Suprapubic skin (tissue), 4 donors: Measurements from ENCODE around the gene TMEM222. TPM values are rescaled to one million over a fixed set of nuclear protein-coding genes. Genes with fewer than 3 reads are reported as not detected.
"Not testable (repeated sequence)": the region's sequence is repeated elsewhere in the genome, so short reads cannot be mapped to it uniquely, and the experiment has no call there.

Experiments used
- DNase-seq, 2 donors: peaks; one replicate each; pipeline ENCODE4 v3.0.0-alpha.2; 2019; ENCODE audit warnings: low spot score in 2 of 2
- H3K27ac ChIP-seq: fragments of 200-600 bp; sonication (generic); one replicate; pipeline ENCODE4 v1.5.1; 2019
- H3K27me3 ChIP-seq: fragments of 200-600 bp; sonication (generic); one replicate; pipeline ENCODE4 v1.5.1; 2019
- H3K36me3 ChIP-seq: fragments of 200-600 bp; sonication (generic); one replicate; pipeline ENCODE4 v1.5.1; 2019
- H3K4me1 ChIP-seq: fragments of 200-600 bp; sonication (generic); one replicate; pipeline ENCODE4 v1.5.1; 2019
- H3K4me3 ChIP-seq: fragments of 200-600 bp; sonication (generic); one replicate; pipeline ENCODE4 v1.5.1; 2019; ENCODE audit warnings: mild to moderate bottlenecking
- H3K9me3 ChIP-seq: fragments of 200-600 bp; sonication (generic); one replicate; pipeline ENCODE4 v1.5.1; 2019
- CTCF ChIP-seq, 2 donors: fragments of 200-600 bp in 1 of 2; fragments of 450-650 bp in 1 of 2; sonication (generic) in 1 of 2; IDR thresholded peaks; one replicate each; pipeline ENCODE4 v1.5.1; 2016 to 2019; ENCODE audit warnings: antibody characterized with exemption in 2 of 2, mild to moderate bottlenecking in 1 of 2, moderate library complexity in 1 of 2
- EP300 ChIP-seq: sonication (generic); formaldehyde crosslinking; IDR thresholded peaks from one replicate; pipeline ENCODE4 v1.6.1; 2017; ENCODE audit warnings: antibody characterized with exemption
- POLR2A ChIP-seq, 2 donors: fragments of 450-650 bp; IDR thresholded peaks; one replicate each; pipeline ENCODE4 v1.6.1; 2017; ENCODE audit warnings: antibody characterized with exemption in 2 of 2, mild to moderate bottlenecking in 2 of 2, moderate library complexity in 2 of 2
- POLR2AphosphoS5 ChIP-seq, 3 donors: sonication (generic); formaldehyde crosslinking; IDR thresholded peaks; one replicate each; pipeline ENCODE4 v1.6.1; 2017; ENCODE audit warnings: antibody characterized with exemption in 3 of 3
- WGBS: methylation state at CpG from one replicate; pipeline ENCODE4 v1.1.5; 2018; 5-methylcytosine and 5-hydroxymethylcytosine counted together
- total RNA-seq, 4 donors: library from RNA; depleted of rRNA; stranded (reverse); fragments of >200 nt; gene quantifications; one replicate each; pipeline ENCODE4 v1.1.0, GENCODE V29; 2016

The TMEM222 gene
- total RNA-seq, 4 donors from 2014 or later, result 19.7 to 31.8 (median 21.2) TPM

GRCh38 chr1:27383661-27384060 lies 61.7 kb downstream of the TMEM222 start:
- Histone ChIP-seq H3K4me3 (no peak overlapping the region), H3K27me3 (no peaks in the 10 kb centered on the region), H3K4me1 (peaks cover 47% of the 10 kb centered on the region), H3K36me3 (no peaks in the 10 kb centered on the region), H3K9me3 (no peaks in the 10 kb centered on the region), H3K27ac (no peak overlapping the region)
- DNase-seq, result peak in 1 of 2 donors; percentile 57
- 82% methylated on average over 13 of the region's 13 CpGs for WGBS
- TF ChIP-seq EP300 (no peak), POLR2A (IDR thresholded peaks at IDR 0.05) (no peak), CTCF (IDR thresholded peaks at IDR 0.05) (no peak), POLR2AphosphoS5 (IDR thresholded peaks at IDR 0.05) (no peak)

GRCh38 chr1:27384797-27385196 lies 62.8 kb downstream of the TMEM222 start:
- not testable (repeated sequence) for H3K27ac ChIP-seq, H3K36me3 ChIP-seq, H3K27me3 ChIP-seq, H3K4me3 ChIP-seq, DNase-seq, H3K9me3 ChIP-seq
- H3K4me1 ChIP-seq, result peaks cover 37% of the 10 kb centered on the region
- WGBS, result 96% methylated on average over 3 of the region's 3 CpGs

Other genes with a start within 250 kb of the TMEM222 start
- gene SLC9A1, start 167.0 kb upstream of the TMEM222 start, total RNA-seq, result 10 to 100 TPM; 18.1 to 28.1 (median 25.2) TPM
- gene WDTC1, start 87.5 kb upstream of the TMEM222 start, total RNA-seq, result 10 to 100 TPM; 59.6 to 69.7 (median 64.5) TPM
- gene SYTL1, start 19.9 kb downstream of the TMEM222 start, total RNA-seq, result 100 to 1,000 TPM; 142 to 176 (median 168) TPM
- gene MAP3K6, start 44.8 kb downstream of the TMEM222 start, total RNA-seq, result 100 to 1,000 TPM in 3 of 4 donors, 10 to 100 TPM in 1; 85.4 to 147 (median 137) TPM
- gene FCN3, start 52.7 kb downstream of the TMEM222 start, total RNA-seq, result 1 to 10 TPM; 2.3 to 7.1 (median 3.7) TPM
- gene CD164L2, start 61.2 kb downstream of the TMEM222 start, total RNA-seq, result 10 to 100 TPM in 2 of 4 donors, 1 to 10 TPM in 2; 5.9 to 14.3 (median 10.3) TPM
- gene GPR3, start 70.5 kb downstream of the TMEM222 start, total RNA-seq, result under 1 TPM in 2 of 4 donors, not detected in 2; 0.36 to 0.81 TPM
- 10 to 100 TPM; 69.0 to 96.0 (median 90.4) TPM for gene WASF2, start 168.0 kb downstream of the TMEM222 start, total RNA-seq